GM21526 (cell line): Measurements from ENCODE around the gene ZNRF4.
"Not testable (repeated sequence)": the region's sequence is repeated elsewhere in the genome, so short reads cannot be mapped to it uniquely, and the experiment has no call there.

Experiments used
- ATAC-seq: cut with Tn5 transposase; IDR thresholded peaks from one replicate; pipeline ENCODE4 v1.9.1; 2021; ENCODE audit warnings: moderate library complexity; ENCODE audit not compliant: unreplicated experiment, low FRiP score

Gene ZNRF4, protein sequence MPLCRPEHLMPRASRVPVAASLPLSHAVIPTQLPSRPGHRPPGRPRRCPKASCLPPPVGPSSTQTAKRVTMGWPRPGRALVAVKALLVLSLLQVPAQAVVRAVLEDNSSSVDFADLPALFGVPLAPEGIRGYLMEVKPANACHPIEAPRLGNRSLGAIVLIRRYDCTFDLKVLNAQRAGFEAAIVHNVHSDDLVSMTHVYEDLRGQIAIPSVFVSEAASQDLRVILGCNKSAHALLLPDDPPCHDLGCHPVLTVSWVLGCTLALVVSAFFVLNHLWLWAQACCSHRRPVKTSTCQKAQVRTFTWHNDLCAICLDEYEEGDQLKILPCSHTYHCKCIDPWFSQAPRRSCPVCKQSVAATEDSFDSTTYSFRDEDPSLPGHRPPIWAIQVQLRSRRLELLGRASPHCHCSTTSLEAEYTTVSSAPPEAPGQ

DNA sequence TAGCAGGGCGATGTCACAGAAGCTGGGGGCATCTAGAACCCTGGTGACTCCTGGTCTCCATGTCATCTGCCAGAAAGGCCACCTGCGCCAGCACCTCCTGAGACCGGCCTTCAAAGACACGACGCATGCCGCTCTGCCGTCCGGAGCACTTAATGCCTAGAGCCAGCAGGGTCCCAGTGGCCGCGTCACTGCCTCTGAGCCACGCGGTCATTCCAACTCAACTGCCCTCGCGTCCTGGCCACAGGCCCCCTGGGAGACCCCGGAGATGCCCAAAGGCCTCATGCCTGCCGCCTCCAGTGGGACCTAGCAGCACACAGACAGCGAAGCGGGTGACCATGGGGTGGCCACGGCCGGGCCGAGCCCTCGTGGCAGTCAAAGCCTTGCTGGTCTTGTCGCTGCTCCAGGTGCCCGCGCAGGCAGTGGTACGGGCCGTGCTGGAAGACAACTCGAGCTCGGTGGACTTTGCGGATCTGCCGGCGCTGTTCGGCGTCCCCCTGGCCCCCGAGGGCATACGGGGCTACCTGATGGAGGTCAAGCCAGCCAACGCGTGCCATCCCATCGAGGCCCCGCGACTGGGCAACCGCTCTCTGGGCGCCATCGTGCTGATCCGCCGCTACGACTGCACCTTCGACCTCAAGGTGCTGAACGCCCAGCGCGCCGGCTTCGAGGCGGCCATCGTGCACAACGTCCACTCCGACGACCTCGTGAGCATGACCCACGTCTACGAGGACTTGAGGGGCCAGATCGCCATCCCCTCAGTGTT is at the start of gene ZNRF4:
ZNRF4 (plus strand) TSS at position 51 of the 763 bp plus-strand sequence; CDS start at position 126, 75 bp downstream.
- no peak for ATAC-seq

DNA sequence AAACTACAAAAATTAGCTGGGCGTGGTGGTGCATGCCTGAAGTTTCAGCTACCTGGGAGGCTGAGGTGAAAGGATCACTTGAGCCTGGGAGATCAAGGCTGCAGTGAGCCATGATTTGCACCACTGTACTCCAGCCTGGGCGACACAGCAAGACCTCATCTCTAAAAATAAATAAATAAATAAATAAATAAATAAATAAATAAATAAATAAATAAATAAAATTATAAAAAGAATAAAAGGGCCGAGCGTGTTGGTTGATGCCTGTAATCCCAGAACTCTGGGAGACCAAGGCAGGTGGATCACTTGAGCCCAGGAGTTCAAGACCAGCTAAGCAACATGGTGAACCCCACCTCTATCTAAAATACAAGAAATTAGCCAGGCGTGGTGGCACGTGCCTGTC is 49.0 kb upstream of the ZNRF4 start:
- ATAC-seq = not testable (repeated sequence)

DNA sequence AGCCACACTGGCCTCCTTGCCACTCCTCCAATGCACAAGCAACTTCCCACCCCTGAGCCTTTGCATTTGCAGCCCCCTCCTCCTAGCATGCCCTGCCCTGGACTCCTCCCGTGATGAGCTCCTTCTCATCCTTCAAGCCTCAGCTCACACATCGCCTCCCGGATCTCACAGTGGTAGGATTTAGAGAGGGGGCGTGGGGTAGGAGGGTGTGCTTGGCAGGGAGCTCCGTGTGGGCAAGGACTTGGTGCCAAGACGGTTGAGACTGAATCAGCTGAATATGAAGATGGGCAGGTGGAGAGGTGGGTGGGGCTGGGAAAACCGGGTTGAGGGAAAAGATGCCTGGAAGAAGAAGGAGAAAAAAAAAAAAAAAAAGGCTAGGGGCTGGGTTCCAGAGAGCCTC is 48.4 kb upstream of the ZNRF4 start:
- ATAC-seq = no peak

DNA sequence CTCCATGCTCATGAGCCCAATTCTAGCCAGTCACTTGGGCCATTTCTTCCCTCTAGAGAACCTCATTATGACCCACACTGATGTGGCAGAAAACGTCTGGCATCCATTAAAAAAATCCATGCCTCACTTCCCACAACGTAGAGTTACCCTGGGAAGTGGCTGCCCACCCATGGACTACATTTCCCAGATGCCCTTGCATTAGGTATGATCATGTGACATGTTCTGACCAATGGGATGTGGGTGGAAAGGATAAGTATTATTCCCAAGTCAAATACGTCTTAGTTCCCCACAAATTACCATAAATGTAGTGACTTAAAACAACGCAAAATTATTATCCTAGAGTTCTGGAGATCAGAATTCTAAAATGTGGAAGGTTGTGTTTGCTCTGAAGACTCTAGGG is 47.9 kb upstream of the ZNRF4 start:
- no peak for ATAC-seq

DNA sequence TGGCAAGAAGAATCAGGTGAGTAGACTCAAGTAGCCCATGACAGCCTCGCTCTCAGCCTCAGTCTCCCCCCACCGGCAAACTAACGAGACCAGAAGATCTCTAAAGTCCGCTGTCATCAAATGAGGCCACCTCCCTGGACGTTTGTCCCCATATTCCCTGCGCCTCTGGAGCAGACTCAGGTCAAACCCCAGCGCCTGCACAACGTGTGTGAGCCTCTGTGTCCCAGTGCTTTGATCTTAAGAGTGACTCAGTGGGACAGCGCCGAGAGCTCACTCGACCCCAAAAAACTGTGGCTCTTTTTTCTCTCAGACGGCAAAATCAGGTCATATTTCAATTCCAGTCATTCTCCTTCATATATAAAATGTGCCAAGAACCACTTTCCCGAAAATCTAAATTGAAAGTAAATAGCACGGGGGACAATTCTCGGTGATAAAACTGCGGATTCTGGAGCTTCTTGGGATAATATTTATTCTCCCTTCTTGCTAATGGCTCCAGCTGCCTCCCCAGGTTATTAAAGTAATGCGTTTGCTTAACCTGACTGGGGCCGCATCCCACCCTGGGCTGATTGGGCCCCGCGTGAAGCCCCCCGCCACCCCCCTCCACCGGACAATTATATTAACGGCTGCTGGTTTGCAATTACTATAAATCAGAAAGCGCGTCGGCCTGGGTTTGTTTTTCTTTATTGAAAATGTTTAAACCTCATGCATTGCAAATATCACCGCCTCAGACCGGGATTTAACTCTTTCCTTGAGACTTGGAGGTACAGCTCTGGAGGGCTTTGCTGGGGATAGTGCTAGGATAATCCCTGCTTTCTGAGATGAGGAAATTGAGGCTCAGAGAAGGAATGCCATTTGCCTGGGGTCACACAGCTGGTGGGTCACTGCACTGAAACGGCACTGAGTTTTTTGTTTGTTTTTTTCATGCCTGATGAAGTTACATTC is 37.5 kb upstream of the ZNRF4 start:
- ATAC-seq = no peak

DNA sequence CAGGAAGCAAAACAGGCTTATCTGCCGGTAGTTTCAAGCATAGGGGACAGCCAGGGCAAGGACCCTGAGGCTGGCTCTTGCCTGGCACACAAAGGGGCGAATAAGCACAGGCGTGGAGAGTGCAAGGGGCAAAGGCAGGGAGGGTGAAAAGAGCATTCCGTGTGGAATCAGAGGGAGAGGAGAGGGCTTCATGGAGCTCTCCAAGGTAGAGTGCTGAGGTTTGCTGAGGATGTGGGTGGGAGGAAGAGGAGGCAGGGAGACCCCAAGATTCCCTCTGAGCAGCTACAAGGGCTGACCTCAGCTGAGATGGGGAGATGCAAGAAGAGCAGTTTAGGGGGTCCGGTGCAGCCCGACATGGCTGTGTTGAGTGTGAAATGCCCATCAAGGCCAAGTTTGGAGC is 36.5 kb upstream of the ZNRF4 start:
- no peak for ATAC-seq

DNA sequence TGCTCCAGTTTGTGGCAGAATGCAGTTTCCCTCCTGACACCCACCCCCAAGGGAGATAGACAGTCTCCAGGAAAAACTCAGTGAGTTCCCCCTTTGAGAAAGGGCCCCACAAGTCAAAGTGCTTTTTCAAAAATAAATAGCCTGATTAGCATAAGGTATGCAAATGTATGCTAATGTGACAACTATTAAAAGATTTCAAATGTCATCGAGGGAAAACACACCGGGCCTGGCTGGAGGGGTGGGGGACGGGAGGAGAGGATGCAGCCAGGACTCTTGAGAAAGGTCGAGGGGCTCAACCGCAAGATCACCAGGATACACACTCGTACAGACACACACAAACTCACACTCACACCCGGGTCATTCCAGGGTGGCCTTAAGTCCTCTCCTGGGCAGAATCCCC is 34.3 kb upstream of the ZNRF4 start:
- no peak for ATAC-seq

DNA sequence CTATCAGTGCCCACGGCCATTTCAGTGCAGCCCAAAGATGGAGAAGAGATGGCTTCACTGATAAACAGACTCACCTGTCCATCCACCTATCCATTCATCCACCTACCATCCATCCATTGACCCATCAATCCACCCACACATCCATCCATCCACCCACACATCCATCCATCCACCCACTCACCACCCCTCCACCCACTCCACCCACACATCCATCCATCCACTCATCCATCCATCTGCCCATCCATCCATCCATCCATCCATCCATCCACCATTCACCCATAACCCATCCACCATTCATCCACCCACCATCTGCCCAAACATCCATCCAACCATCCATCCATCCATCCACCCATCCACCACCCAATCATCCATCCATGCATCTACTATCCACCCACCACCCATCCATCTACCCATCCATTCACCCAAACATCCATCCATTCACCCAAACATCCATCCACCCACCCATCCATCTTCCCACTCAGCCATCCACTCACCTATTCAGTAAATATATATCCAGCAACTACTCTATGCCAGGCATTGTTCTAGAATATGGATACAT is 31.6 kb upstream of the ZNRF4 start:
- ATAC-seq = no peak

DNA sequence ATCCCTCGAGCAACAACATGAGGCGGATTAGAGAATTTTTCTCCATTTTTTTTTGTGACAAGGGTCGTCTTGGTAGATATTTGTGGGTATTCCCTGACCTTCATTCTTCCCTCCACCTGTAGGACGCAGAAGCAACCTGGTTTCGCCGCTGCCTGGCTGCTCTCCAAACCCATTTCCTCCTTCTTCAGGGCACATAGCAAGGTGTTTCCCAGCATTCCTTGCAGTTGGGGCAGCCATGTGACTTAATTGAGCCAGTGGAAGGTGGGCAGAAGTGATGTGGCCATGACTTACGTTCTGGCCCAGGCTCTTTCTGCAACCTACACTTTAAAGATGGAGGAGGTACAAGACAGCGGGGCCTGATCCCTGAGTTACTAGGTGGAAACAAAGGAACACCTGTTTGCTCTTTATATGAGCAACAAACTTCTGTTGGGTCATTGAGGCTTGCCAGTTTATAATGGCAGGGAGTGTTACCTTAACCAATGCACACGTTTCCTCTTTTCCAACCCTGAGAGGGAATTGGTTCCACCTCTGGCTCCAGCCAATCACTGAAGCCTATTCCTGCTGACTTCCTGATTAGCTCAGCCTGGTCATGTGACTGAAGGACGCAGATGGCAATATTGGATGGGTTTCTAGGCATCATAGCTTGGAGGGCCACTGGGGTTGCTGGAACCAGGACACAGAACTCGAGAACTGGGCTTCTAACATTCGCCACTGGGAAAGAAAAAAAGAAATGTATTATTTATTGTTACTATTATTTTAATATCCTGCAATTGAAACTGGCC is 30.8 kb upstream of the ZNRF4 start:
- no peak for ATAC-seq

DNA sequence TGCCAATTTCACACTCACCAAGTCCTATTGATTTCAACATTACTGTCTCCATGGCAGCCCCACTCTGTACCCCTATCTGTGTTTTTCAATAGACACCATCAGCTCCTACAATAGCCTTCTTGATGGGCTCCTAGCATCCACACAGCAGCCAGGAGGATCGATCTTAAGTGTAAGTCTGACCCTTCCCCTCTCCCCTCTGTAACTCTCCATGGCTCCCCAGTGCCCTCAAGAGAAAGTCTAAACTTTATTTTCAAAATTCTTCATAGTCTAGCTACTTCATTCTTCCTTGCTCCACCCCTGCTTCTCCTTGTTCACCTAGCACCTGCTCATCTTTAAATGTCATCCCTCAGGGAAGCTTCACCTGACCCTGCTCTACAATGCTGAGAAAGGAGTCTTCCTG is 30.0 kb upstream of the ZNRF4 start:
- ATAC-seq = no peak

DNA sequence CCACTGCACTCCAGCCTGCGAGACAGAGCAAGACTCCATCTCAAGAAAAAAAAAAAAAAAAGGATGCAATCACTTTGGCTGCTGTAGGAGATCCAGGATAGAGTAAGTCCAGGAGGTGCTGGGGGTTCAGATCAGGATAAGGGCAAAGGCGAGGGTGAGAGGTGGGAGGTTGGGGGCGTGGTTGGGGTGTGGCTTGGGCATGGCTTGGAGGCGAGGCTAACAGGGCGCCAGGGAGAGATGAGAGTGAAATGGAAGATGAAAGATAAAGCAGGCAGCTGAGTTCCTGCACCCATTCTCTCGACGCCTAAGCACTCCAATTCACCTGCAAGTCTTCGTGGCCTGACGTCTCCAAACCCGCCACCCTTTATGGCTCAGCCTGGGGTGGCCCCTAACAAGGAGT is 25.0 kb upstream of the ZNRF4 start:
- ATAC-seq = no peak

DNA sequence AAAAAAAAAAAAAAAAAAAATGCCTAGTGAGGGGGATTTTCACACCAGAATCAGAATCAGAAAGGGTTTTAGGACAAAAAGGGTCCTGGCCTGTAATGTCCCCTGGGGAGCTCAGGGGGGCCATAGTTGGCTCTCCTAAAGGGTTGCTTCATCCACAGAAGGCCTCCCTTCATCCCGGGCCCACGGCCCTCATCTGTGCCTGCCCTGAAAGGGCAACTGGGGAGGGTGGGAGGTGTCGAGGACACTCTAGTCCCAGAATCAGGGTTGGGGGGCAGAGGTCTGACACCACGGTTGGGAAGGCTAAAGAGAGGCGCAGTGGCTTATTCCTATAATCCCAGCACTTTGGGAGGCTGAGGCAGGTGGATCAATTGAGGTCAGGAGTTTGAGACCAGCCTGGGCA is 22.5 kb upstream of the ZNRF4 start:
- no peak for ATAC-seq

DNA sequence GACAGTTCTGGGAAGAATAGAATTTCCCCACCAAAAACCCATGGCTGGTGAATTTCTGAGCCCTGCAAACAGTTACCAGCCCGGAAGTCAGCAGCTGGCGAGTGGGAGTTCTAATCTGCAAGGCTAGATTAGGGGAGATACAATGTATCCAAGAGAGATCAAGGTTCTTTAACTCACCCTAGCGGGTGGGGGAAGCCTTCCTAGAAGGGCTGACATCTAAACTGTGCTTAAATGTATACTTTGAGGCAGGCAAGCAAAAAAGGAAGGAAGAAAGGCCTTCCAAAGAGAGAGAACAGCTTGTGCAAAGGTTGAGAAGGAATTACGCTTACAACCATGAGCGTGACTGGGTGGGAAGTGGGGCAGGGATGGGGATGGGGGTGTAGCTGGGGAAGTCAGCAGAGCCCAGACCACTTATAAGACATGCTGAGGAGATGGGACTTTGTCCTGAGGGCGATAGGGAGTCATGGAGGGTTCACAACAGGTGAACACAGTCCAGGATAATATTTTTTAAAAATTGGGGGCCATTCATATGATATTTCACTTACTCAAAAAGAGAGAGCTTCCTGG is 20.8 kb upstream of the ZNRF4 start:
- no peak for ATAC-seq

DNA sequence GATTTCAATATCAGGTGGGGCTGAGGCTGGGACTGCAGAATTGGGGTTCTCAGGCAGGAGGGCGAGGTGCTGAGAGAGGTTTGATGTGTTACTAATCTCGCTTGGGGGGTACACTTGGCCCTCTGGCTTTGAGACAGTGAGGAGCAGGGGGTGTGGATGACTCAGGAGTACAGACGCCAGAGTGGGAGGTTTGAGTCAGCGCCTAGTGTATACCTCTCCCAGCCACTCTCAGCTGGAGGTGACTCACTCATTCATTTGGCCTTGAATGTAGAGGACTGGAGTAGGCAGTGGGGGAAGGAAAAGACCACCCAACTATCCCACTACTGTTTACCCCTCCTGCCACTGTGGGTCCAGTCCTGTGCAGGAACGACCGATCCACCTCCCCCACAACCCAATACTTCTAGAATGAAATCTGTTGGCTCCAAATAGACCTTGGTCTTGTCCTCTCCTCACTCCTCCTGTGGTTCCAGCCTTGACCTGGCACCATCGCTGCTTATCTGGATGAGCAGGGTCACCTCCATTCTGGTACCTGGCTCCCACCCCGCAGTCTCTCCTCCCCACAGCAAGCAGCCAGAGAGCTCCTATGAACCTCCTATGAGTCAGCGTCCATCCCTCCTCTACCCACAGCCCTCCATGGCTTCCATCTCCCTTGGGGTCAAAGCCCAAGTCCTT is 20.1 kb upstream of the ZNRF4 start:
- no peak for ATAC-seq

DNA sequence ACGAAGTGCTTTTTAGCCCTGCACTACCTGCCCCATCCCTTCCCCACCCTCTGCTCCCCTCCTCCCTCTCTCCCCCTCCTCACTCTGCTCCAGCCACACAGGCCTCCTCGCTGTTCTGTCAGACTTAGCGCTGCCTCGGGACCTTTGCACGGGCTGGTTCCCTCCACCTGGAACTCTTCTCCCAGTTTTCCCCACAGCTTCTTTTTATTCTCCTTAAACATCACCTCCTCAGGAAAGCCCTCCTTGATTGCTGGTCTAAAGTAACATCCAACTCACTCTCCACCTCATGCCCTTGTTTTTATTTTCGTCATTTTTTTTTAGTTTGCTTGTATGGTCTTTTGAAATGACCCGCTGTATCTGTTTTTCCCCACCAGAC is 19.6 kb upstream of the ZNRF4 start:
- no peak for ATAC-seq

DNA sequence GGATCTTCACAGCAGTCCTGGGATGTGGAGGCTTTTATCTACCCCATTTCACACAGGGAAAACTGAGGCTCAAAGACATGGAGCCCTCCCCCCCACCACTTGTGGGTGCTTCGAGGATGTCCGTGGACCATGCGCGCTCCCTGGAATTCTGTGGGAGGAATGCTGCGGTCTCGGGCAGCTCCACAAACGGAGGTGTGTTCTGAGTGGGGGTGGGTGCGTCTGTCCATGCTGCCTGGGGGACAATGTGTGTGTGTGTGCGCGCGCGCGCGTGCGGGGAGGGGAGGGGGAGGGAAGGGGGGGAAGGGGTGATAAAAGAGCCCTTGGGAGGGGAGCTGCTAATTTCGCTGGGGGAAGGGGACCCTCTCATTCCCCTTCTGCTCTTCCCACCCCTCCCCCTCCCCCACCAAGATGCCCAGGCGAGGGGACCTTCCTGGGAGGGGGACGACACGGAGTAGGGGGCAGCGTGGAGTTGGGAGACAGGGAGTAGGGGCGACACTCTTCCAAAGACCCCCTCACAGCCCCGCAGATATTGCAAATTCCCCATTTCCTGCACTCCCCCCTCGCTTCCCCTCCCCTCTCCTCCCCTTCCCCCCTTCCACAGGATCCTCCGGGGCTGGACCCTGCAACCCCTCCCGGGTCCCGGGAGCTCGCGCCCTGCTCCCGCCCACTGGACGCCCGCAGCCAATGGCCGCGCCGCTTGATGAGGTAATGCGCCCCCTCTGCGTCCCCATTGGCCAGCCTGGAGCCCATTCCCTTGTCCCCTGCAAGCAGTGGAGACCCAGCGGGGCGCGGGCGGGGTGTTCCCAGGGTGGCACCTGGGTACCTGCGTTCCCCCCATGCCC is 18.9 kb upstream of the ZNRF4 start:
- no peak for ATAC-seq

DNA sequence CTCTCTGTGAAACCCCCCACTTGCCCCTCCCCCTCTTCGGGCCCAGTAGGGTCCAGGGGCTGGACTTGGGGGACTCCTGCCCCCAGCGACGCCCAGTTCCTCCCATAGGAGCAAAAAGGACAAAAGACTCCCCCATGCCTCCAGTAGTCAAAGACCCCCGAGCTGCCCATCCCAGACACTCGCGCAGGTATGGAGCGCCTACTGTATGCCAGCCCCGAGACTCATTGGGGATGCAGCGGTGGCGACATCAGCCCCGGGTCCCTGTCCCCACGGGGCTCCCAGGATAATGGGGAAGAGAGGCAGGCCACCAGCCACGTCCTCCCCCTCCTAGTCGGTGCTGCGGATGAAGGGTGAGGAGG is 18.3 kb upstream of the ZNRF4 start:
- no peak for ATAC-seq

DNA sequence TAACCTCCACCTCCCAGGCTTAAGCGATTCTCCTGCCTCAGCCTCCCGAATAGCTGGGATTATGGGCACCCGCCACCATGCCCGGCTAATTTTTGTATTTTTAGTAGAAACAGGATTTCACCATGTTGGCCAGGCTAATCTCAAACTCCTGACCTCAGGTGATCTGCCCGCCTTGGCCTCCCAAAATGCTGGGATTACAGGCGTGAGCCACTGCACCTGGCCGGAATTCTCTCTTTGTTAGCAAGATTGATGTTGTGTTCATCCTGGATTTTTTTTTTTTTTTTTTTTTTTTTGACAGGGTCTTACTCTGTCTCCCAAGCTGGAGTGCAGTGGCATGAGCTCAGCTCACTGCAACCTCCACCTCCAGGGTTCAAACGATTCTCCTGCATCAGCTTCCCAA is 16.5 kb upstream of the ZNRF4 start:
- not testable (repeated sequence) for ATAC-seq
